ENCODE results near the gene ZMIZ2. TPM values are rescaled to one million over a fixed set of nuclear protein-coding genes. Genes with fewer than 3 reads are reported as not detected.
"Not testable (repeated sequence)": the region's sequence is repeated elsewhere in the genome, so short reads cannot be mapped to it uniquely, and the experiment has no call there.

The ZMIZ2 gene, protein sequence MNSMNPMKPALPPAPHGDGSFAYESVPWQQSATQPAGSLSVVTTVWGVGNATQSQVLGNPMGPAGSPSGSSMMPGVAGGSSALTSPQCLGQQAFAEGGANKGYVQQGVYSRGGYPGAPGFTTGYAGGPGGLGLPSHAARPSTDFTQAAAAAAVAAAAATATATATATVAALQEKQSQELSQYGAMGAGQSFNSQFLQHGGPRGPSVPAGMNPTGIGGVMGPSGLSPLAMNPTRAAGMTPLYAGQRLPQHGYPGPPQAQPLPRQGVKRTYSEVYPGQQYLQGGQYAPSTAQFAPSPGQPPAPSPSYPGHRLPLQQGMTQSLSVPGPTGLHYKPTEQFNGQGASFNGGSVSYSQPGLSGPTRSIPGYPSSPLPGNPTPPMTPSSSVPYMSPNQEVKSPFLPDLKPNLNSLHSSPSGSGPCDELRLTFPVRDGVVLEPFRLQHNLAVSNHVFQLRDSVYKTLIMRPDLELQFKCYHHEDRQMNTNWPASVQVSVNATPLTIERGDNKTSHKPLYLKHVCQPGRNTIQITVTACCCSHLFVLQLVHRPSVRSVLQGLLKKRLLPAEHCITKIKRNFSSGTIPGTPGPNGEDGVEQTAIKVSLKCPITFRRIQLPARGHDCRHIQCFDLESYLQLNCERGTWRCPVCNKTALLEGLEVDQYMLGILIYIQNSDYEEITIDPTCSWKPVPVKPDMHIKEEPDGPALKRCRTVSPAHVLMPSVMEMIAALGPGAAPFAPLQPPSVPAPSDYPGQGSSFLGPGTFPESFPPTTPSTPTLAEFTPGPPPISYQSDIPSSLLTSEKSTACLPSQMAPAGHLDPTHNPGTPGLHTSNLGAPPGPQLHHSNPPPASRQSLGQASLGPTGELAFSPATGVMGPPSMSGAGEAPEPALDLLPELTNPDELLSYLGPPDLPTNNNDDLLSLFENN
- total RNA-seq (2014; rRNA removed; shearing (Covaris generic)), result 5.3 and 5.4 TPM in 2 replicates
- 39.6 and 54.4 TPM in 2 replicates for polyA plus RNA-seq (2015; cell fraction: cytosol; rRNA removed)
- 333 and 355 TPM in 2 replicates for polyA plus RNA-seq (2015; cell fraction: nucleus; rRNA removed)

GRCh38 chr7:44748045-44748947 lies at the start of gene ZMIZ2:
TSS of gene ZMIZ2 (plus strand) at chr7:44748847. CDS start at chr7:44756250, 7,403 bp downstream.
- in situ Hi-C loops (cut with HindIII; ENCODE audit: low pct_unique_long_range_greater_than_20kb, low sequenced_read_pairs), result no loop called here
- peak; percentile 92 for DNase-seq (ENCODE audit: low read depth, low spot score)

DNA sequence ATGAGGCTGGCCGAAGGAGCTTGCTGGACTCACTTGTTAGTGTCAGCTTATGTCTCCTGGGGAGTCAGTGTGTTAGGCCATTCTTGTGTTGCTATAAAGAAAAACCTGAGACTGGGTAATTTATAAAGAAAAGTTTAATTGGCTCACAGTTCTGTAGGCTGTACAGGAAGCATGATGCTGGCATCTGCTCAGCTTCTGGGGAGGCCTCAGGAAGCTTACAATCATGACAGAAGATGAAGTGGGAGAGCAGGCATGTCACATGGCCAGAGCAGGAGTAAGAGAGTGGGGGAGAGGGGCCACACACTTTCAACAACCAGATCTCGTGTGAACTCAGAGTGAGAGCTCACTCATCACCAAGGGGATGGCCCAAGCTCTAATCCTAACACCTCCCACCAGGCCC lies 49.0 kb upstream of the ZMIZ2 start:
- DNase-seq (ENCODE audit: low read depth, low spot score); in situ Hi-C loops (cut with HindIII; ENCODE audit: low pct_unique_long_range_greater_than_20kb, low sequenced_read_pairs): not testable (repeated sequence)

DNA sequence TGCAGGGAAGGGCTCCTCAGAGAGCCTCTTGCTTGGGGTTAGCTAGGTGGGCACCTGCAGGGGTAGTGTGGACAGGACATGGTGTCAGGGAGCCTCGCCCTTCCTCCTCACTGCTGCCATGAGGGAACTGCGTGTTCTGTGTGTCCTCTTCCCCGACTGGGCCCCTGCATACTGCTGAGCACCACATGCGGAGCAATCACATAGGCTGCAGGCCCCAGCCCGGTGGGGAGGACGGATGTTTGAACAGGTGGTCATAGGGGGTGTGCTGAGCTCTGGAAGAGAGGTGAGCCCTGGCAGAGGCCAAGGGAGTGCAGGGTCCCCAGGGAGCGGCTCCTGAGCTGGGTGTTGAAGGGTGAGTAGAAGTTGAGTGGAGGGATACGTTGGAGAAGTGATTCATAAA lies 48.3 kb upstream of the ZMIZ2 start:
- in situ Hi-C loops (cut with HindIII; ENCODE audit: low pct_unique_long_range_greater_than_20kb, low sequenced_read_pairs), result no loop called here
- no peak for DNase-seq (ENCODE audit: low read depth, low spot score)

DNA sequence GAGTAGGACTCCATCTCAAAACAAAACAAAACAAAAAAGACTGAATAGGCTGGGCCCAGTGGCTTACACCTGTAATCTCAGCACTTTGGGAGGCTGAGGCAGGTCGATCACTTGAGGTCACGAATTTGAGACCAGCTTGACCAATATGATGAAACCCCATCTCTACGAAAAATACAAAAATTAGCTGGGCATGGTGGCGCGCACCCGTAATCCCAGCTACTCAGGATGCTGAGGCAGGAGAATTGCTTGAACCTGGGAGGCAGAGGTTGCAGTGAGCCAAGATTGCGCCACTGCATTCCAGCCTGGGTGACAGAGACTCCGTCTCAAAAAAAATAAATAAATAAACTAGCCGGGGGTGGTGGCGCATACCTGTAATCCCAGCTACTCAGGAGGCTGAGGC lies 45.3 kb upstream of the ZMIZ2 start:
- DNase-seq (ENCODE audit: low read depth, low spot score); in situ Hi-C loops (cut with HindIII; ENCODE audit: low pct_unique_long_range_greater_than_20kb, low sequenced_read_pairs): not testable (repeated sequence)

- in situ Hi-C loops (cut with HindIII; ENCODE audit: low pct_unique_long_range_greater_than_20kb, low sequenced_read_pairs), result no loop called here
- no peak for DNase-seq (ENCODE audit: low read depth, low spot score)
Measured at GRCh38 chr7:44703921-44704320, 44.7 kb upstream of the ZMIZ2 start.

- no peak for DNase-seq (ENCODE audit: low read depth, low spot score)
- in situ Hi-C loops (cut with HindIII; ENCODE audit: low pct_unique_long_range_greater_than_20kb, low sequenced_read_pairs), result no loop called here
Measured at GRCh38 chr7:44705434-44705833, 43.2 kb upstream of the ZMIZ2 start.

DNA sequence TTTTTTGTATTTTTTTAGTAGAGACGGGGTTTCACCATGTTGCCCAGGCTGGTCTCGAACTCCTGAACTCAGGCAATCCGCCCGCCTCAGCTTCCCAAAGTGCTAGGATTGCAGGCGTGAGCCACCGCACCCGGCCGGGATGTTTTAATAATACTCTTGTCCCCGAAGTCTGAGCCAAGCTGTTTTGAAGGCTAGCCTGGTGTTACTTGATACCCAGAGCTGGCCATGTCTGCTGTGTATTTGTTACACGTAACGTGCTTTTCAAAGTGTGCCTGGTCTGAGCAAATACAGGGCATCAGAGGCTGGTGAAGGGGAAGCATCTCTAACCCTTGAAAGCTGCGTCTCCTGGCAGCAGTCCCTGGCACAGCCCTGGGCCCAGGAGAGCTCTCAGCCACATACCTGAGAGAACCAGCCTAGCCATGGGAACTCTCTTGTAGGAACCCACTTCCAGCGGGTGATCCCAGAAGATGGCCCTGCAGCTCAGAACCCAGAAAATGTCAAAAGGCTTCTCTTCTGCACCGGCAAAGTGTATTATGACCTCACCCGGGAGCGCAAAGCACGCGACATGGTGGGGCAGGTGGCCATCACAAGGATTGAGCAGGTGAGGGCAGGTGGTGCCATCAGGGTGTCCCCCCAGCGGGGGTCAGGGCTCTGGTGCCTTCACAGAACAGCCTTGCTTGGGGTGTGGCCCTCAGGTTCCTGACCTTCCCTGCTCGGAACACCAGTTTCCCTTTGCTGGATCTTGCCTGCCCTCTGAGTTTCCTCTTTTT lies 41.7 kb upstream of the ZMIZ2 start:
- DNase-seq (ENCODE audit: low read depth, low spot score), result no peak
- in situ Hi-C loops (cut with HindIII; ENCODE audit: low pct_unique_long_range_greater_than_20kb, low sequenced_read_pairs), result no loop called here

DNA sequence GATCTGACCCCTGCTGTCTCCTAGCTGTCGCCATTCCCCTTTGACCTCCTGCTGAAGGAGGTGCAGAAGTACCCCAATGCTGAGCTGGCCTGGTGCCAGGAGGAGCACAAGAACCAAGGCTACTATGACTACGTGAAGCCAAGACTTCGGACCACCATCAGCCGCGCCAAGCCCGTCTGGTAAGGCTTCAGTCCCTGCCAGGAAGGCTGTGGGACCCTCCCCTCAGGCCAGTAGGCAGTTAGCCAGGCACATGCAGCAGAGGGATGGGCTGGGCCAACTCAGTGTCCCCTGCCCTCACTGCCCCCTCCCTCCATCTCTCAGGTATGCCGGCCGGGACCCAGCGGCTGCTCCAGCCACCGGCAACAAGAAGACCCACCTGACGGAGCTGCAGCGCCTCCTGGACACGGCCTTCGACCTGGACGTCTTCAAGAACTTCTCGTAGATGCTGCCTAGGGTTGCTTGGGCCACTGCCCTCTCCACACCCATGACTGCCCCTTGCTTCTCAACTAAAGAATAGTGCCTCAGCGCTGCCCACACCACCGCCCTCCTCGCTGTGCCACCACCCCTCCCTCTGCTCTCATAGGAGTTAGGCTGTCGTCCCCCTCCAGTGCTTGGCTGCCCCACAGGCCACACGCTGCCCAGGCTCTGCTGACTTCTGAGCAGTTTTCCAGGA lies 41.0 kb upstream of the ZMIZ2 start:
- in situ Hi-C loops (cut with HindIII; ENCODE audit: low pct_unique_long_range_greater_than_20kb, low sequenced_read_pairs), result no loop called here
- no peak for DNase-seq (ENCODE audit: low read depth, low spot score)

DNA sequence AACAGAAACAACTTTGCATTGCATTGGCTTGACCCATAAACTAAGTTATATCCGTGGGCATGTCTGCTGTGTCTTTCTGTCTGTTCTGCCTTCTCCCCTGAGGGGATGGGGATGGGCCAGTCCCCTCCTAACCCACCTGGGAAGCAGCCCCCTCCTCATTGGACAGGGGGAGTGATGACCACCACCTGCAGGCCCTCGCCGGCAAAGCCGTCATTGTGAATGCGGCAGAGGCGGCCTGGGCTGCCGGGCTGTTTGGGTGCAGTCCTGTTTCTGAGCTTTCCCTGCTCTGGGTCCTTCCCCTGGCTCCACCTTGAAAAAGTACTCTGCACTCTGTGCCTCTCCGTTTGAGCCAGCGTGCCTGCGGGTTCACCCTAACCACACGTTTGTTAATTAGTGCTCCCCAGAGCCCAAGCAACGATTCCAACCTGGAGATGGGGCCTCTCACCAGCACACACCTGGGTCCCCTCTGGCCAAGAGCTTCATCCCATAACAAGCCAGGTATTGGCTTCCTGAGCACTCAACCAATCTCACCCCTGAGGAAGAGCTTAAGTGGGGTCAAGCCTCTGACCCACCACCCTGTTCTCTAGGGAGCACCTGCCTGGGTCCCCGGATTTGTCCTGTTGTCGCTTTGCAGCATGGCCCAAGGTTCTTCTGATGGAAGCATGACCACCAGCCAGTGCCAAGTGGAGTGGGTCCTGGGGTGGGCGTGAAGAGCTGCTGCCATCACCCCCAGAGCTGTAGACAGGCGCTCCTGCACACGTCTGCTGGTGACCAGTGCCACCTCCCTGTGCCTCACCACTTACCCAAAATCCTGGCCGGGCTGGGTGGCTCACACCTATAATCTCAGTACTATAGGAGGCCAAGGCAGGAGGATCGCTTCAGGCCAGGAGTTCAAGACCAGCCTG lies 39.4 kb upstream of the ZMIZ2 start:
- in situ Hi-C loops (cut with HindIII; ENCODE audit: low pct_unique_long_range_greater_than_20kb, low sequenced_read_pairs), result no loop called here
- no peak for DNase-seq (ENCODE audit: low read depth, low spot score)

- in situ Hi-C loops (cut with HindIII; ENCODE audit: low pct_unique_long_range_greater_than_20kb, low sequenced_read_pairs), result no loop called here
- DNase-seq (ENCODE audit: low read depth, low spot score), result no peak
Measured at GRCh38 chr7:44709945-44710596, 38.6 kb upstream of the ZMIZ2 start.

- in situ Hi-C loops (cut with HindIII; ENCODE audit: low pct_unique_long_range_greater_than_20kb, low sequenced_read_pairs), result no loop called here
- DNase-seq (ENCODE audit: low read depth, low spot score), result no peak
Measured at GRCh38 chr7:44711528-44711927, 37.1 kb upstream of the ZMIZ2 start.

DNA sequence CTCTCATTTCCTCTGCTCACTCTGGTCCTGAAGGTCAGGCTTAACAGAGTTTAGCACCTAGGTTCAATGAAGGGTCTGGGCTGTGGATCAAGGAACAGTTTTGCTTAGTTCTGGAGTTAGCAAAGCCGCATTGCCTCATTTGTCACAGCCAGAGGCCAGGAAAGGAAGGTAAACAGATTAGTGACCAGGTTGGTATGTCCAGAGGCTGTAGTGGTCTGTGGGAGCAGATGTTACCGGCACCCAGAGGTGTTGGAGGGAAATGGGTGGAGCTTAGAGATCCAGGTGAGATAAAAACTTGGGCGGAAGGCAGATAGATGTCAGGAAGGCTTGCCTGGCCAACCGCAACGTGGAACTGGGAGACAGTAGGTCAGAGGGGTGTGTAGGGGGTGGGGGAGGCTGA lies 36.6 kb upstream of the ZMIZ2 start:
- DNase-seq (ENCODE audit: low read depth, low spot score), result no peak

DNA sequence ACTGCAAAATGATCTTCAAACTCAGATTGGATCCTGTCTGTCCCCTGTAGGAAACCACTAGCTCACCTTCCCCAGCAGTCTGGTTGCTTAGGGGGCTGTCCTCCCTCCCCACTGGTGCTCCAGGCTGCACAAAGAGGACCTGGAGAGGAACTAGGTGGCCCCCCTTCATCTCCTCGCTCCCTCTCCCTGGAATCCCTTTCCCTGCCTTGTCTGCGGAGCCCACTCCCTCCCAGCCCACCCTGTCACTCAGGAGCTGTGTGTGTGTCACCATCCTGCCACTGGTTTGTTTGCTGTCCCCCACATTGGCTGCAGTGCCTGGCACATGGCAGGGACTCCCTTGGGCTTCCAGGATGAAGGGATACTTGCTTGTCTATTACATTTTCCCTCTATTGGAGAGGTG lies 35.5 kb upstream of the ZMIZ2 start:
- in situ Hi-C loops (cut with HindIII; ENCODE audit: low pct_unique_long_range_greater_than_20kb, low sequenced_read_pairs), result no loop called here
- no peak for DNase-seq (ENCODE audit: low read depth, low spot score)

More for the DNA sequence above, 36.6 kb upstream of the ZMIZ2 start:
- in situ Hi-C loops (cut with HindIII; ENCODE audit: low pct_unique_long_range_greater_than_20kb, low sequenced_read_pairs), result no loop called here

GRCh38 chr7:44713680-44714335 lies 34.8 kb upstream of the ZMIZ2 start:
- no peak for DNase-seq (ENCODE audit: low read depth, low spot score)
- in situ Hi-C loops (cut with HindIII; ENCODE audit: low pct_unique_long_range_greater_than_20kb, low sequenced_read_pairs), result no loop called here

Measured in SK-MEL-5 (cell line).